AG04450 (cell line): ENCODE measurements around the gene CALR. TPM values are rescaled to one million over a fixed set of nuclear protein-coding genes. Genes with fewer than 3 reads are reported as not detected.

Source experiments
- CTCF ChIA-PET: fragments of 300-600, 350-600 bp; formaldehyde crosslinking; extraction: SDS; loops from one replicate; lab custom pipeline; 2022; ENCODE audit warnings: antibody characterized with exemption, inconsistent platforms; lab: Charles Lee
- POLR2A ChIA-PET: fragments of 350-600 bp; formaldehyde crosslinking; extraction: SDS; loops from one replicate; lab custom pipeline; 2021; ENCODE audit warnings: antibody characterized with exemption, inconsistent platforms; lab: Yijun Ruan, JAX
- DNase-seq: peaks from one replicate; pipeline ENCODE4 v3.0.0-alpha.2; 2011; ENCODE audit warnings: low read depth, low spot score
- H3K27ac ChIP-seq: one replicate; pipeline ENCODE4 v1.5.1; 2012; ENCODE audit warnings: low read depth, low read length, control low read depth
- H3K27me3 ChIP-seq: one replicate; pipeline ENCODE4 v1.6.0; 2012; ENCODE audit warnings: low read length; ENCODE audit not compliant: control insufficient read depth, insufficient read depth
- H3K4me3 ChIP-seq: 2 replicates; pipeline ENCODE4 v1.5.1; 2011; ENCODE audit warnings: mild to moderate bottlenecking, low read depth, low read length, control low read depth
- H3K9me3 ChIP-seq: 2 replicates; pipeline ENCODE4 v1.5.1; 2012; ENCODE audit warnings: low read length; ENCODE audit not compliant: control insufficient read depth, insufficient read depth
- polyA plus RNA-seq: library from polyadenylated mRNA; depleted of rRNA; stranded (reverse); fragments of >200 nt; gene quantifications from 2 replicates; pipeline ENCODE4 v1.2.3, GENCODE V29; 2011
- TF ChIP-seq, protein P1 (sequence below): IDR thresholded peaks from 2 replicates; pipeline ENCODE4 v1.5.1; 2011; ENCODE audit warnings: low read depth, low read length, control low read depth, inconsistent platforms

CALR gene
- polyA plus RNA-seq, 1 experiment: 1,650 TPM

DNA sequence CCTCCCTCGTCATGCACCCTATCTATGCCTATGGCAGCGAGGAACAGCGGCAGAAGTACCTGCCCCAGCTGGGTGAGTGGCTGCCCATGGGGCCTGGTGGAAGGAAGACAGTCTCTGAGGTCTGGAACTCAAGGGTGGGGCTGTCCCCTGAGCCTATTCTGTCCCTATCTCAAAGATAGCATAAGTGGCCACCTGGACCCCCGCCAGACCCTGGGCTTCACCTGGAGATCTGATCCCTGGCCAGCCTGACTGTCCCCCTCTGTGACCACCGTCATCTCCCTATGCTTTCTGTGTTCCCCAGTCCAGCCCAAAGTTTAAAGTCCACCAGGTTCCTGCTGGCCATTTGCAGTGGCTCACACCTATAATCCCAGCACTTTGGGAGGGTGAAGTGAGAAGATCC lies 44.8 kb upstream of the CALR start:
- ChIA-PET POLR2A (no interaction called here), CTCF (no interaction called here)
- no peaks in the 10 kb centered on the region; the same call in 1 of the 2 replicates for H3K9me3 ChIP-seq
- no peak overlapping the region for H3K27ac ChIP-seq
- TF ChIP-seq, protein P1, sequence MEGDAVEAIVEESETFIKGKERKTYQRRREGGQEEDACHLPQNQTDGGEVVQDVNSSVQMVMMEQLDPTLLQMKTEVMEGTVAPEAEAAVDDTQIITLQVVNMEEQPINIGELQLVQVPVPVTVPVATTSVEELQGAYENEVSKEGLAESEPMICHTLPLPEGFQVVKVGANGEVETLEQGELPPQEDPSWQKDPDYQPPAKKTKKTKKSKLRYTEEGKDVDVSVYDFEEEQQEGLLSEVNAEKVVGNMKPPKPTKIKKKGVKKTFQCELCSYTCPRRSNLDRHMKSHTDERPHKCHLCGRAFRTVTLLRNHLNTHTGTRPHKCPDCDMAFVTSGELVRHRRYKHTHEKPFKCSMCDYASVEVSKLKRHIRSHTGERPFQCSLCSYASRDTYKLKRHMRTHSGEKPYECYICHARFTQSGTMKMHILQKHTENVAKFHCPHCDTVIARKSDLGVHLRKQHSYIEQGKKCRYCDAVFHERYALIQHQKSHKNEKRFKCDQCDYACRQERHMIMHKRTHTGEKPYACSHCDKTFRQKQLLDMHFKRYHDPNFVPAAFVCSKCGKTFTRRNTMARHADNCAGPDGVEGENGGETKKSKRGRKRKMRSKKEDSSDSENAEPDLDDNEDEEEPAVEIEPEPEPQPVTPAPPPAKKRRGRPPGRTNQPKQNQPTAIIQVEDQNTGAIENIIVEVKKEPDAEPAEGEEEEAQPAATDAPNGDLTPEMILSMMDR: no peak
- H3K4me3 ChIP-seq: no peak overlapping the region
- no peak for DNase-seq
- H3K27me3 ChIP-seq: no peaks in the 10 kb centered on the region

DNA sequence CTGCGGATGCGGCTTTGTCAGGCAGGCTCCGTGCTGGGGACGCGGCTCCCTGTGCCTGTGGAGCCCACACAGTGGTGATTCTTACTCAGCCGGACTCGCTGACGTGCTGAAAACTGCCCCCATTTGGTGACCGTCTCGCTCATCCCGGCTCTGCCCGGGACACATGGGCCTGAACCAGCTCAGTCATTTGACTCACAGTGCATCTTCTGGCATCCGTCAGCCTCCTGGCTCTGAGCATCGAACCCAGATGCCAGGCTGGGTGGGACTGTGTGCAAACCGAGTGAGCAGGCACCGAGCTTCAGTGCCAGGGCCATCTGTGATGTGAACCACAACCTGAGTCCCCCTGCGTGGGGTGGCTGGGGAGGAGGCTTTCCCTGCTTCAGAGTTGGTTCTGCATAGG lies 41.9 kb upstream of the CALR start:
- CTCF ChIA-PET: no interaction called here
- POLR2A ChIA-PET: no interaction called here

DNA sequence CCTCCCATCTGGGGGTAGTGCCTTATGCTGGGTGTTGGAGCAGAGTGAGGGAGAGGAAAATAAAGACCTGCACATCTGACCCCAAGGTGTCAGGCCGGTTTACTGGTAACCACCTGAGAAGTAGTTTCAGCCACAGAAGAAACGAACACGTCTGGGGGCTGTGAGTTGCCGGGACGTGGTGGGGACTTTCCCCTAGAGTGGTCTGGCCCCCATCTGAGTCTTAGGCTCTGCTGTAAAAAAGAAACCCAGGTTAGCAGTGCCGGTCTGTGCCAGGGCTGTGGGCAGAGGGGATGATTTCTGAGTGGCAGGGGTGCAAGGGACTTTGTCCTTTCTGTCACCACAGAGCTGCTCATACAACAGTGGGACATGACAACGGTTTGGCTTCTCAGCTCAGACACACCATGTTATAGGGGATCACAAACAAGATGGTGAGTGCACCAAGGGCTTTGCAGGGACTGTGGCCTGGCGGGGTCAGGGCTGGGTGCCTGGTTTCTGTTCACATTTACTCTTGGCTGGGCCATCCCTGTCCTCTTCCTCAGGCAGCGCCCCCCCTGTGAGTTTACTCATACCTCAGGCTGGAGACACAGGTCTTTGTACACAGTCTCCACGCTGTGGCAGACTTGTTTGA lies 38.4 kb upstream of the CALR start:
- TF ChIP-seq, protein P1: no peak
- Histone ChIP-seq H3K27me3 (no peaks in the 10 kb centered on the region), H3K4me3 (no peak overlapping the region), H3K9me3 (no peaks in the 10 kb centered on the region), H3K27ac (no peak overlapping the region)
- DNase-seq: no peak
- CTCF ChIA-PET: no interaction called here
- POLR2A ChIA-PET: interaction anchor here (1.7 kb wide), 1 partner anchor 9 kb away, joined by 4 read pairs; the partner anchor contains the start of gene GCDH

More for the DNA sequence above, 41.9 kb upstream of the CALR start:
- H3K27ac ChIP-seq: no peak overlapping the region
- no peak overlapping the region for H3K4me3 ChIP-seq
- H3K9me3 ChIP-seq: no peaks in the 10 kb centered on the region
- no peak for DNase-seq
- no peaks in the 10 kb centered on the region for H3K27me3 ChIP-seq
- TF ChIP-seq, protein P1: no peak

DNA sequence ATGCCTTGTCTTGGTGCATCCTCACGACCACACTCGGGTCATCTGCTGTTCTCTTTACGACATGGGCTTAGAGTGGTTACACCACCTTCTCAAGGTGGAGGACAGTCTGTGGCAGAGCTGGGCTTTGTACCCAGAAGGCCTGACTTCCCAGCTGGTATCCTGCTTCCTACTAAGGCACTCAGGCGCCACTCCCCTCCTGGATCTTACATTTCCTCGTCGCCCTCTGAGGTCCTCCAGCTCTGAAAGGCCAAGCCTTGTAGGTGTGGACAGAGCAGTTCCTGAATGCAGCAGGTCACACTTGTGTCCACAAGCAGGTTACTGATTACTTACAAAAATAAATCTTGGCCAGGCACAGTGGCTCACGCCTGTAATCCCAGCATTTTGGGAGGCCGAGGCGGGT lies 31.2 kb upstream of the CALR start:
- no peak for DNase-seq
- Histone ChIP-seq H3K27me3 (no peaks in the 10 kb centered on the region), H3K9me3 (no peaks in the 10 kb centered on the region), H3K27ac (no peak overlapping the region), H3K4me3 (no peak overlapping the region)
- TF ChIP-seq, protein P1: no peak
- CTCF ChIA-PET: interaction anchor here (1.6 kb wide), 1 partner anchor 141 kb away, joined by 3 read pairs; no protein-coding TSS in a partner anchor
- POLR2A ChIA-PET: no interaction called here

DNA sequence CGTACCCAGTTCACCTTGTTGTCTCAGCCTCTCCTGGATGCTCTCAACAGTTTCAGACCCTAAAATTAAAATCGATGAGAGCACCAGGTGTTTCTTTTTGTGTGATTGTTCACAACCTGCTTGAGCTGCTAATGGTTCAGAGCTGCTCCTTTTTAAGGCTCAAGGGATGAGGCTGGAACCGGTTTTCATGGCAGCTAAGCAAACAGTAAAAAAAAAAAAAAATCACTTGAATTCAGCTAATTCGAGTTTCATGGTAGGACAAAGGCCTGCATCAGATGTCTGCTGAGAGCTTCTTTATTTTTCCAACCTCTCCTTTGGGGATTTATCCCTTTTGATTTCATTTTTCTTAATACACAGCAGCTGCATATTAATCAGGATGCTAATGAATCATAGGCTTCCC lies 25.8 kb upstream of the CALR start:
- ChIA-PET POLR2A (interaction anchor here (0.6 to 1.2 kb wide), 2 partner anchors 25 to 34 kb away, joined by 3 read pairs; no protein-coding TSS in a partner anchor), CTCF (interaction anchor here (0.5 to 1.6 kb wide), 3 partner anchors 53 to 155 kb away, joined by 3 to 4 read pairs (median 3); no protein-coding TSS in a partner anchor)
- no peak for DNase-seq
- no peak overlapping the region for H3K4me3 ChIP-seq
- no peaks in the 10 kb centered on the region for H3K27me3 ChIP-seq
- no peaks in the 10 kb centered on the region for H3K9me3 ChIP-seq
- no peak overlapping the region for H3K27ac ChIP-seq
- TF ChIP-seq, protein P1: no peak
